Left ventricle myocardium inferior (tissue), 1 donor: ENCODE results near the gene RABGAP1. TPM values are rescaled to one million over a fixed set of nuclear protein-coding genes. Genes with fewer than 3 reads are reported as not detected.
A peak's percentile ranks its signal among the peaks of the same experiment; 100 is the strongest.

Experiments
- DNase-seq: peaks from one replicate; pipeline ENCODE4 v3.0.0-alpha.2; 2020
- H3K27ac ChIP-seq: fragments of 200-600 bp; replicated peaks from 2 replicates; pipeline ENCODE4 v1.8.0; 2021
- H3K27me3 ChIP-seq: fragments of 200-600 bp; 2 replicates; pipeline ENCODE4 v1.8.0; 2021; ENCODE audit warnings: low read depth
- H3K36me3 ChIP-seq: fragments of 200-600 bp; 2 replicates; pipeline ENCODE4 v1.8.0; 2021
- H3K4me1 ChIP-seq: fragments of 200-600 bp; 2 replicates; pipeline ENCODE4 v1.8.0; 2021
- H3K4me3 ChIP-seq: fragments of 200-600 bp; 2 replicates; pipeline ENCODE4 v1.8.0; 2021; ENCODE audit warnings: mild to moderate bottlenecking, moderate library complexity
- H3K9me3 ChIP-seq: fragments of 200-600 bp; replicated peaks from 2 replicates; pipeline ENCODE4 v1.8.0; 2021
- CTCF ChIP-seq: fragments of 200-600 bp; IDR thresholded peaks from 2 replicates; pipeline ENCODE4 v1.8.0; 2021; ENCODE audit warnings: antibody characterized with exemption, mild to moderate bottlenecking, borderline replicate concordance
- intact Hi-C: fragments of 100-400 bp; cut with micrococcal nuclease; formaldehyde crosslinking; loops from one replicate; pipeline ENCODE4 v1.11.0; 2022
- total RNA-seq: library from RNA; stranded (reverse); fragmentation: NEBNext Ultra II Directional; extraction: Animal tissue kit (Norgen Biotek cat#: 25700); gene quantifications from one replicate; pipeline ENCODE4 v1.2.1, GENCODE V29; 2021
- donor health status: DM: no; HTN: yes; CAD: no; lungs with severe emphysema.

Gene RABGAP1
- total RNA-seq, 1 donor from 2014 or later = 48.2 TPM

GRCh38 chr9:123034881-123035510, 94.2 kb downstream of the RABGAP1 start:
- no peak for TF ChIP-seq CTCF
- intact Hi-C loops = no loop called here
- peak overlapping the region; percentile 46 for H3K27ac ChIP-seq

GRCh38 chr9:123035791-123036190, 95.0 kb downstream of the RABGAP1 start:
- peaks cover 55% of the 10 kb centered on the region for H3K4me1 ChIP-seq
- H3K9me3 ChIP-seq = no peaks in the 10 kb centered on the region
- no peak for TF ChIP-seq CTCF
- peak overlapping the region; percentile 54 for H3K4me3 ChIP-seq
- peak overlapping the region; percentile 46 for H3K27ac ChIP-seq
- intact Hi-C loops = no loop called here
- no peaks in the 10 kb centered on the region for H3K27me3 ChIP-seq
- peaks cover 8% of the 10 kb centered on the region for H3K36me3 ChIP-seq
- no peak for DNase-seq

More at GRCh38 chr9:123034881-123035510, 94.2 kb downstream of the RABGAP1 start:
- H3K36me3 ChIP-seq = peaks cover 5% of the 10 kb centered on the region
- H3K4me3 ChIP-seq = peak overlapping the region; percentile 54
- H3K27me3 ChIP-seq = no peaks in the 10 kb centered on the region
- DNase-seq = no peak
- no peaks in the 10 kb centered on the region for H3K9me3 ChIP-seq
- H3K4me1 ChIP-seq = peaks cover 49% of the 10 kb centered on the region

- H3K9me3 ChIP-seq = no peaks in the 10 kb centered on the region
- H3K4me1 ChIP-seq = peaks cover 57% of the 10 kb centered on the region
- no peak for TF ChIP-seq CTCF
- peaks cover 8% of the 10 kb centered on the region for H3K36me3 ChIP-seq
- H3K4me3 ChIP-seq = peak overlapping the region; percentile 54
- intact Hi-C loops = no loop called here
- peak overlapping the region; percentile 46 for H3K27ac ChIP-seq
- no peak for DNase-seq
- H3K27me3 ChIP-seq = no peaks in the 10 kb centered on the region
Observed at GRCh38 chr9:123036893-123037545, 96.2 kb downstream of the RABGAP1 start.

- Histone ChIP-seq H3K4me1 (peaks cover 52% of the 10 kb centered on the region), H3K36me3 (peaks cover 11% of the 10 kb centered on the region), H3K27ac (no peak overlapping the region), H3K27me3 (no peaks in the 10 kb centered on the region), H3K4me3 (no peak overlapping the region), H3K9me3 (no peaks in the 10 kb centered on the region)
- no peak for DNase-seq
- intact Hi-C loops = no loop called here
- no peak for TF ChIP-seq CTCF
Observed at GRCh38 chr9:123039617-123040219, 98.9 kb downstream of the RABGAP1 start.

GRCh38 chr9:123040801-123041200, 100.0 kb downstream of the RABGAP1 start:
- no peak for DNase-seq
- H3K4me1 ChIP-seq = peaks cover 50% of the 10 kb centered on the region
- TF ChIP-seq CTCF = no peak

More at GRCh38 chr9:123040801-123041200, 100.0 kb downstream of the RABGAP1 start:
- no peaks in the 10 kb centered on the region for H3K9me3 ChIP-seq
- H3K27ac ChIP-seq = no peak overlapping the region
- intact Hi-C loops = no loop called here
- no peaks in the 10 kb centered on the region for H3K27me3 ChIP-seq
- H3K4me3 ChIP-seq = no peak overlapping the region
- peaks cover 7% of the 10 kb centered on the region for H3K36me3 ChIP-seq
